HG03097 (cell line): Measurements from ENCODE around the gene NEU1.

Source experiments
- ATAC-seq: cut with Tn5 transposase; IDR thresholded peaks from one replicate; pipeline ENCODE4 v1.9.1; 2021; ENCODE audit not compliant: unreplicated experiment, low FRiP score

Gene NEU1

GRCh38 chr6:31896856-31897611 is 34.4 kb upstream of the NEU1 start:
- no peak for ATAC-seq

DNA sequence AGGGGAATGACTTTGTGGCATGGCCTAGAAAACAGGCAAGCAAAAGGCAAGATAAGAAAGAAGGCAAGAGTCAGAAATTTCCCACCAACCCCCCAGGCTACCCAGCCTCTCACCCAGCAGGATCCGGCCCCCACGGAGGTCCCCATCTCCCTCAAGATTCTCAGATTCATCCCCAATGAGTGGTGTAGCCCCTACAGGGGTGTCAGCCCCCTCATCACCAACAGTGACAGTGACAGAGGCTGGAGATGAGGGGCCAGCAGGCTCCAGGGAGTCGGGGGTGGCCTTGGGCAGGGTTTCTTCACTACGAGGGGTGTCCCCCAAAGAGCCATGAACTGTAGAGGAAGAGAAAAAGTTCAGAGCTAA is 33.9 kb upstream of the NEU1 start:
- ATAC-seq = no peak

- ATAC-seq = no peak
These were observed 30.2 kb upstream of the NEU1 start for GRCh38 chr6:31892821-31893220.

GRCh38 chr6:31889331-31889972 is 26.8 kb upstream of the NEU1 start:
- ATAC-seq = no peak

GRCh38 chr6:31888276-31889258 is 25.9 kb upstream of the NEU1 start:
- no peak for ATAC-seq

DNA sequence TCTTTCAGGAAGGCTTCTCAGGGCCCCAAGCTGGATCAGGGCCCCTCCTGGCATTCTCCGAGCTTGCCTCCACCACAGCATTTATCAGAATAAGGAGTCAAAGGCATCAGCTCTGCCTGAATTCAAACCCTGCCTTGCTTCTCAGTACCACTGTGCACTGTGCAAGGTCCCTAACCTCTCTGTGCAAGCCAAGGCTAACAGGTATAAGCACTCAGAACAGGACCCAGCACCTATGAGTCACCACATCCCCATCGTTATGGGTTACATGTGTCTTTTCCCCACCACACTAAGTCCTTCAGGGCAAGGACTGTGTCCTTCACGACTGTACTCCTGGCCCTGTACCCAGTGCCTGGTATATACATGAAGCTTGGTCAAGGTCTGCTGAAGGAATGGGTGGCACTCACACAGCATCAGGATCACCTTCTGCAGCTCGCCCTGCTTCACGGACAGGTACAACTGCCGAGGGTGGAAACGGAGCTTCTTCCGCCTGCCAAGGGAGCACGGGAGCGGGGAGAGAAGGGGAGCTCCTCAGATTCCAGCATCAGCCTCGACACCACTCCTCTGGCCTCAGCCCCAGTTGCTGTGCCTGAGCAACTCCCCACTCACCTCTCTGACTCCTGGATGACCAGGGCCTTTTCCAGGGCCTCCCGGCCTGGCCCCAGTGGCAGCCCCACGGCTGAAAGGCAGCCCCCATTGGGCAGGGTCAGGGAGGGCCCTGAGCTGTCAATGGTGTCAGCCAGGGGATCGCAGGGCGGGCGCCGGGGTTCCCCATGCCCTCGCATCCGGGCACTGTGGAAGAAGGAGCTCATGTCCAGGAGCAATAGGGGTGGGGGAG is 24.8 kb upstream of the NEU1 start:
- no peak for ATAC-seq

DNA sequence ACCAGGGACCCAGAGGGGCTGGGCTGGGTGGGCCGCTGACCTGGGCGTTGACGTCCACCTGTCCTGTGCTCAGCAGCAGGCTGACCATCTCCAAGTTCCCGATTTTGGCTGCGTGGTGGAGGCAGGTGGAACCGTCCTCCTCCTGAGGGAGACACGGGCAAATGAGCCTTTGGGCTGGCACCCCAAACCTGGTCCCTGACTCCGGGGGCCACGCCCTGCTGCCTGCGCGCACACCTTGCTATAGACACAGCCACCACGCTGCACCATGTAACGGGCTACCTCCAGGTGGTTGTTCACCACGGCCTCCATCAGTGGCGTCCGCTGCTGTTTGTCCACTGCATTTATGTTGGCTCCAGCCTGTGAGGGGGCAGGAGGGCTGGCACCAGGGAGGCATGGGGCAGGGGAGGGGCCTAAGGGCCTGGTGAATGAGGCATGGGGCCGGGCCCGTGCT is 23.9 kb upstream of the NEU1 start:
- ATAC-seq = no peak

- no peak for ATAC-seq
These were observed 22.0 kb upstream of the NEU1 start for GRCh38 chr6:31884528-31885035.

- ATAC-seq = no peak
These were observed 21.1 kb upstream of the NEU1 start for GRCh38 chr6:31883676-31884075.

- no peak for ATAC-seq
These were observed 19.7 kb upstream of the NEU1 start for GRCh38 chr6:31882344-31882743.

DNA sequence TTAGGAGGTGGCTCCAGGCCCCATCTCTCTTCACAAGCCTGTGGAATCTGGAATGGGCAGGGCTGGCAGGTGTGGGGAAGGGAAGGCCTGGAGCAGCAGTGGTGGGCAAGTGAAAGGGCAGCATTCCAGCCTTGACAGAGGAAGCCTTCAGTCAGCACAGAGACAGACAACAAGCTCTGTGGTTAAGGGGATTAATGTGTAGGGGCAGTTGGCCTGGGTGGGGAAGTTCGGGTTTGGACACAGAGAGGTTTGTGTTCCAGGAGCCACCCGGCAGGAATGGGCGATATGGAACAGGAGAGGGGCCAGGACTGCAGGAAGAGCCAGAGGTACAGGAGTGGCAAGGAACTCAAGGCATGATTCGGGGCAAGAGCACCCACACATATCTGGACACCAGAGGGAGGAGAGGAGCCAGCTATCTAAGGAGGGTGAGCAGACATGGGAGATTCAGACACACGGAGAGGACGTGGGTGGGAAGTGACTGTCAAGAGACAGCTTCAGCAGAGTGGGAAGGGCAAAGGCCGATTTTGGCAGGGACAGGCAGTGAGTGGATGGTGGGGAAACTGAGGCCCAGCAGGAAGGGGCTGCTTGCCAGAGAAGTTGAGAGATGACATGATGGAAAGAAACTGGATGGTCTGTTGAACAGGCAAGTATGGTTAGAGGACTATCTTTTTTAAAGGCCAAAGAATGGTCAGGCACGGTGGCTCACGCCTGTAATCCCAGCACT is 18.7 kb upstream of the NEU1 start:
- ATAC-seq = no peak

DNA sequence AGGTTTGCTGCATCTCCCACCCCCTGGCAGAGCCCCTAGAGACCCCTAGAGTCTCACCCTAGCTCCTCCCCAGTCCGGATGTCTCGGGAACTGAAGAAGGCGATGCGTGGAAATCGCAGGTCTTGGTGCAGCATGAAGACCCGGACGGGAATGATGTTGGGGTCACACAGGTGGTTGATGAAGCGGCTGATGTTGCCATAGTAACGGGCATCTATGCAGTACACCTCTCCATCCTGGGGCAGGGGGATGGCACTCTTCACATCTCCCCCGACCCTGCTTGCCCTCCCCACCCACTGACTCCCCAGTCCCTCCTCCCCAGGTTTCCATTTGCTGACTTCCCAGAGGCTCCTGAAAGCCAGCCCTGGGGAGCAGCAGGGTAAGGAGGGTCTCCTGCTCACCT is 18.0 kb upstream of the NEU1 start:
- no peak for ATAC-seq

DNA sequence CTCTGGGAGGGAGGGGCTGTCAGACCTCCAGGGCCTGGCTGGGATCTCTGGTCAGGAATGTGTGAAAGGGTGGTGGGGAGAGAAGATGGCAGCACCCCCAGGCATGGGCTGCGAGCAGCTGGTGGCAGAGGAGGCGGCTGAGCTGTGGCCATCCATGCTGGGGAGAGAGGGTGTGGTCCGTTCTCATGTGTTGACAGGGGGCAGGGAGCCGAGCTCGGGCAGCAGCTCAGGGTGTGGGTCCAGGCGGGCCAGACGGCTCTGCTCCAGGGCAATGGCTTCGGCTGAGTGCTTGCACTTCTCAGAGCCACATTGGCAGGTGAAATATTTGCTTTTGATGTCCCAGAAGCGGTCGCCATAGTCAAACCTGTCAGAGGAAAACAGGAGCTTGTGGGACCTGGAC is 17.3 kb upstream of the NEU1 start:
- no peak for ATAC-seq

GRCh38 chr6:31879143-31879542 is 16.5 kb upstream of the NEU1 start:
- ATAC-seq = no peak

GRCh38 chr6:31878726-31879125 is 16.1 kb upstream of the NEU1 start, which contains the start of gene SLC44A4:
TSS of gene SLC44A4 (minus strand) at chr6:31878997. CDS start at chr6:31878980, 17 bp downstream.
- no peak for ATAC-seq

DNA sequence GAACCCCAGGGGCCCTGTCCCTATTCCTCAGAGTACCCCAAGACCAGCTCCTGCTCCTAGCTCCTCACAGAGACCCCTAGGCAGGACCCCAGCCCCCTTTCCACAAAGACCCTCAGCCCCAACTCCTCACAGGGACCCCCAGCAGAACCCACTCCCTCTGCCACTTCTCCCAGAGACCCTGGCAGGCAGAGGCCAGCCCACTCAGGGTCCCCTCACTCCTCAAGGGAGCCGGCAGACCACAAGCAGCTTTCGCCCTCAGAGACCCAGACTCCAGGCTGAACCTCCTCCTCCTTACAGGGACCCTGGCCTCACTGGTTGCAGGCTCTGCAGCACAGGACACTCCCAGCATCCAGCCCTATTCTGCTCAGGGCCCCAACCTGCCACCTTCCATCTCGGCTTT is 15.6 kb upstream of the NEU1 start:
- ATAC-seq = no peak

DNA sequence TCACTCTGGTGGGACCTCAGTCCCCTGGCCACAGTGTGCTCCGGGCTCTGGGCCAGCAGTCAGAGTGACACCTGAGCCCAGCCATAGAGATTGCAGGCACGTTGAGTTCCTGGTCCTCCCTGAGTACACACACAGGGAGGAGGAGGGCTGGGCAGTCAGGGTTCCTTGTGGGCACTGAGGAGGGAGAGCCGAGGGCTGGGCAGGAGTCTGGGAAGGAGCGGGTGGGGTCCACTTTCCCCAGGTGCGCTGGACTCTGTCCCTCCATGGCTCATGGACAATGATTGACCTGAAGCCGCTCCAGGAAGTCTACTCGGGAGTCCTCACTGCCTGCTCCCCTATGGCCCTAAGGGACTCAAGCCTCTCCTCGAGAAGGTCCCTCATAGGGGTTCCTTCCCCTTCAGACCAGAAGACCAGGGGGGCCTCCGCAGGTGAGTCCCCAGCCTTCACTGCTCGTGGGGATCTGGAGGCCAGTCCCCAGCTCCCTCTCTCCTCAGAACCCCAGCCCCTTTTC is 15.1 kb upstream of the NEU1 start:
- no peak for ATAC-seq

- no peak for ATAC-seq
These were observed 14.6 kb upstream of the NEU1 start for GRCh38 chr6:31877125-31877650.

DNA sequence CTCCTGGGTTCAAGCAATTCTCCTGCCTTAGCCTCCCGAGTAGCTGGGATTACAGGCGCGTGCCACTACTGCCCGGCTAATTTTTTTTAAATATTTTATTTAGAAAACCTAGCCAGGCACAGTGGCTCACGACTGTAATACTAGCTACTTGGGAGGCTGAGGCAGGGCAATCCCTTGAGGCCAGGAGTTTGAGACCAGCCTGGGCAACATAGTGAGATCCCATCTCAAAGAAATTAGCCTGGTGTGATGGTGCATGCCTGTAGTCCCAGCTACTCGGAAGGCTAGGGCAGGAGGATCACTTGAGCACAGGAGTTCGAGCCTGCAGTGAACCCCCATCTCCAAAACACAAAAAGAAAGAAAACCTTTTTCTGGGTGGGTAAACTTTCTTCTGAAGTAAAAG is 13.7 kb upstream of the NEU1 start:
- ATAC-seq = no peak
